Kidney (tissue), 14 donors: ENCODE measurements around the gene OR4K17. TPM values are rescaled to one million over a fixed set of nuclear protein-coding genes. Genes with fewer than 3 reads are reported as not detected.

Source experiments
- DNase-seq, 5 donors: peaks; one replicate each; pipeline ENCODE4 v3.0.0-alpha.2; 2013 to 2020
- FAIRE-seq: peaks from 2 replicates; lab custom pipeline; 2012; peaks lifted over from hg19 to GRCh38; lab: Jason Lieb, UNC
- H3K27ac ChIP-seq, 2 donors: one replicate each; pipeline ENCODE4 v1.7.0; 2013; ENCODE audit warnings: low read depth in 2 of 2, low read length in 2 of 2, inconsistent platforms in 1 of 2
- H3K27me3 ChIP-seq: one replicate; pipeline ENCODE4 v1.7.1; 2013; ENCODE audit warnings: low read length, inconsistent platforms; ENCODE audit not compliant: control insufficient read depth, insufficient read depth
- H3K36me3 ChIP-seq, 3 donors: one replicate each; pipeline versions ENCODE4 v1.7.0 to v1.7.1; 2013; ENCODE audit warnings: low read length in 3 of 3, control low read depth in 1 of 3, inconsistent platforms in 1 of 3; ENCODE audit not compliant: insufficient read depth in 3 of 3, control insufficient read depth in 2 of 3
- H3K4me1 ChIP-seq, 3 donors: one replicate each; pipeline versions ENCODE4 v1.7.0 to v1.7.1; 2013; ENCODE audit warnings: low read length in 3 of 3, inconsistent platforms in 1 of 3, low read depth in 1 of 3; ENCODE audit not compliant: control insufficient read depth in 2 of 3, insufficient read depth in 2 of 3
- H3K4me3 ChIP-seq, 3 donors: one replicate each; pipeline versions ENCODE4 v1.7.0 to v1.8.1; 2013; ENCODE audit warnings: low read length in 3 of 3, control low read depth in 1 of 3, inconsistent platforms in 1 of 3
- H3K9ac ChIP-seq, 3 donors: one replicate each; pipeline versions ENCODE4 v1.7.0 to v1.7.1; 2013; ENCODE audit warnings: low read length in 3 of 3, control low read depth in 1 of 3, inconsistent platforms in 1 of 3
- H3K9me3 ChIP-seq, 3 donors: one replicate each; pipeline versions ENCODE4 v1.7.0 to v1.7.1; 2013; ENCODE audit warnings: low read length in 3 of 3, control low read depth in 1 of 3, inconsistent platforms in 1 of 3; ENCODE audit not compliant: control insufficient read depth in 2 of 3, insufficient read depth in 1 of 3
- CTCF ChIP-seq: IDR thresholded peaks from 3 replicates; pipeline ENCODE4 v1.5.1; 2012; ENCODE audit warnings: mild to moderate bottlenecking, moderate library complexity, borderline replicate concordance; ENCODE audit not compliant: insufficient read depth; ENCODE audit errors: extremely low read depth
- intact Hi-C: fragments of 100-400 bp; cut with DNase I; formaldehyde crosslinking; loops from one replicate; pipeline ENCODE4 v1.11.1; 2022
- polyA plus RNA-seq: library from polyadenylated mRNA; stranded (reverse); fragments of 350-450 nt; fragmentation: Illumina TruSeq; extraction: RNeasy Lipid Tissue Mini Kit (QIAGEN cat#74804); gene quantifications from one replicate; pipeline ENCODE4 v1.2.3, GENCODE V29; 2014; ENCODE audit warnings: low read depth, low replicate concordance; ENCODE audit not compliant: insufficient read depth
- total RNA-seq: library from RNA; stranded (reverse); fragmentation: NEBNext Ultra II Directional; extraction: Animal tissue kit (Norgen Biotek cat#: 25700); gene quantifications from one replicate; pipeline ENCODE4 v1.2.1, GENCODE V29; 2021
- donor health status: control.
- donor health status: control.
- donor health status: control.
- donor health status: control.
- donor health status: control.
- donor health status: DM: yes; HTN: yes; CAD: no.
- donor health status: Normal renal cell carcinoma (clear cell type).

OR4K17 gene
- total and polyA plus RNA-seq, 2 donors from 2014 or later = not detected

GRCh38 chr14:20112321-20112720 lies 1.8 kb downstream of the OR4K17 start:
- Histone ChIP-seq H3K4me1 (no peaks in the 10 kb centered on the region), H3K27me3 (no peaks in the 10 kb centered on the region), H3K36me3 (no peaks in the 10 kb centered on the region), H3K9ac (no peak overlapping the region), H3K4me3 (no peak overlapping the region), H3K9me3 (peaks cover 0 to 2% (median 0%) of the 10 kb centered on the region in 3 donors), H3K27ac (no peak overlapping the region)
- FAIRE-seq (no peak), DNase-seq (no peak)
- no peak for TF ChIP-seq CTCF
- intact Hi-C loops = no loop called here

- Histone ChIP-seq H3K27me3 (no peaks in the 10 kb centered on the region), H3K9me3 (peaks cover 0 to 9% (median 6%) of the 10 kb centered on the region in 3 donors), H3K9ac (no peak overlapping the region), H3K4me1 (no peaks in the 10 kb centered on the region), H3K36me3 (no peaks in the 10 kb centered on the region), H3K4me3 (no peak overlapping the region), H3K27ac (no peak overlapping the region)
- TF ChIP-seq CTCF = no peak
- DNase-seq = no peak
- no peak for FAIRE-seq
- intact Hi-C loops = no loop called here
These were observed 6.2 kb downstream of the OR4K17 start for GRCh38 chr14:20116748-20117147.

DNA sequence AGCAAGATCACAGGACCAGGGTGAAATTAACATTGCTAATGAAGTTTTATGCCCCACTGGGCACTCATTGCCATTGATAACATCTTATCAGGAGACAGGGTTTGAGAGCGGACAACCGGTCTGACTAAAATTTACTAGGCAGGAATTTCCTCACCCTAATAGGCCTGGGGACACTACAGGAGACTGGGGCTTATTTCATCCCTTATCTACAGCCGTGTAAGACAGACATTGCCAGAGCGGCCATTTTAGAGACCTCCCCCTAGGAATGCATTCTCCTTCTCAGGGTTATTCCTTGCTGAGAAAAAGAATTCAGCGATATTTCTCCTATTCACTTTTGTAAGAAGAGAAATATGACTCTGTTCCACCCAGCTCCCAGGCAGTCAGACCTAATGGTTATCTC lies 8.3 kb downstream of the OR4K17 start:
- no peak for TF ChIP-seq CTCF
- H3K4me1 ChIP-seq = no peaks in the 10 kb centered on the region
- H3K4me3 ChIP-seq = no peak overlapping the region
- H3K9me3 ChIP-seq = peaks cover 0 to 6% (median 6%) of the 10 kb centered on the region in 3 donors
- DNase-seq = no peak
- H3K9ac ChIP-seq = no peak overlapping the region
- H3K27me3 ChIP-seq = no peaks in the 10 kb centered on the region
- intact Hi-C loops = no loop called here
- no peaks in the 10 kb centered on the region for H3K36me3 ChIP-seq
- FAIRE-seq = no peak
- H3K27ac ChIP-seq = no peak overlapping the region

- no peaks in the 10 kb centered on the region for H3K27me3 ChIP-seq
- no peak for TF ChIP-seq CTCF
- no peaks in the 10 kb centered on the region for H3K4me1 ChIP-seq
- FAIRE-seq (no peak), DNase-seq (no peak)
- H3K27ac ChIP-seq = no peak within 1 kb of the TSS
- intact Hi-C loops = no loop called here
- no peaks in the 10 kb centered on the region for H3K36me3 ChIP-seq
- no peaks in the 10 kb centered on the region for H3K9me3 ChIP-seq
- no peak within 1 kb of the TSS for H3K9ac ChIP-seq
- no peak within 1 kb of the TSS for H3K4me3 ChIP-seq
These were observed 28.0 kb downstream of the OR4K17 start, which contains the start of gene OR4N5 for GRCh38 chr14:20138520-20138919. Gene OR4N5, plus strand, starts transcription at chr14:20138820. Its CDS starts 4,916 bp downstream, at chr14:20143736.
